ENCODE results near the gene CAMSAP3.

The CAMSAP3 gene

GRCh38 chr19:7617172-7617571, 21.5 kb downstream of the CAMSAP3 start:
- H3K27ac ChIP-seq (ENCODE audit: low read length): no peak overlapping the region

GRCh38 chr19:7617735-7618134, 22.1 kb downstream of the CAMSAP3 start:
- Histone ChIP-seq H3K9ac (ENCODE audit: low read length in 2 of 2) (no peak overlapping the region), H3K27me3 (ENCODE audit: control insufficient read depth in 1 of 2, insufficient read depth in 2 of 2, low read length in 2 of 2) (no peaks in the 10 kb centered on the region), H3K4me1 (ENCODE audit: control insufficient read depth, insufficient read depth, low read length) (peaks cover 5% of the 10 kb centered on the region), H3K36me3 (ENCODE audit: control insufficient read depth in 2 of 2, insufficient read depth in 2 of 2, low read length in 2 of 2) (peaks cover 22 to 30% of the 10 kb centered on the region in 2 donors), H3K27ac (ENCODE audit: low read length) (no peak overlapping the region), H3K9me3 (ENCODE audit: control insufficient read depth in 2 of 2, low read length in 2 of 2) (no peaks in the 10 kb centered on the region), H3K4me3 (ENCODE audit: low read length in 2 of 2) (no peak overlapping the region)

More at GRCh38 chr19:7617172-7617571, 21.5 kb downstream of the CAMSAP3 start:
- H3K4me1 ChIP-seq (ENCODE audit: control insufficient read depth, insufficient read depth, low read length): peaks cover 5% of the 10 kb centered on the region
- no peak overlapping the region for H3K4me3 ChIP-seq (ENCODE audit: low read length in 2 of 2)
- H3K9me3 ChIP-seq (ENCODE audit: control insufficient read depth in 2 of 2, low read length in 2 of 2): no peaks in the 10 kb centered on the region
- H3K36me3 ChIP-seq (ENCODE audit: control insufficient read depth in 2 of 2, insufficient read depth in 2 of 2, low read length in 2 of 2): peaks cover 16 to 24% of the 10 kb centered on the region in 2 donors
- H3K9ac ChIP-seq (ENCODE audit: low read length in 2 of 2): no peak overlapping the region
- no peaks in the 10 kb centered on the region for H3K27me3 ChIP-seq (ENCODE audit: control insufficient read depth in 1 of 2, insufficient read depth in 2 of 2, low read length in 2 of 2)

GRCh38 chr19:7618348-7618747, 22.7 kb downstream of the CAMSAP3 start:
- H3K9ac ChIP-seq (ENCODE audit: low read length in 2 of 2): no peak overlapping the region
- H3K27me3 ChIP-seq (ENCODE audit: control insufficient read depth in 1 of 2, insufficient read depth in 2 of 2, low read length in 2 of 2): no peaks in the 10 kb centered on the region
- H3K4me3 ChIP-seq (ENCODE audit: low read length in 2 of 2): no peak overlapping the region
- no peak overlapping the region for H3K27ac ChIP-seq (ENCODE audit: low read length)
- H3K9me3 ChIP-seq (ENCODE audit: control insufficient read depth in 2 of 2, low read length in 2 of 2): no peaks in the 10 kb centered on the region
- peaks cover 5% of the 10 kb centered on the region for H3K4me1 ChIP-seq (ENCODE audit: control insufficient read depth, insufficient read depth, low read length)
- H3K36me3 ChIP-seq (ENCODE audit: control insufficient read depth in 2 of 2, insufficient read depth in 2 of 2, low read length in 2 of 2): peaks cover 27 to 35% of the 10 kb centered on the region in 2 donors

- Histone ChIP-seq H3K27me3 (ENCODE audit: control insufficient read depth in 1 of 2, insufficient read depth in 2 of 2, low read length in 2 of 2) (no peaks in the 10 kb centered on the region), H3K4me3 (ENCODE audit: low read length in 2 of 2) (no peak overlapping the region), H3K9me3 (ENCODE audit: control insufficient read depth in 2 of 2, low read length in 2 of 2) (no peaks in the 10 kb centered on the region), H3K36me3 (ENCODE audit: control insufficient read depth in 2 of 2, insufficient read depth in 2 of 2, low read length in 2 of 2) (peaks cover 29 to 37% of the 10 kb centered on the region in 2 donors), H3K4me1 (ENCODE audit: control insufficient read depth, insufficient read depth, low read length) (peaks cover 5% of the 10 kb centered on the region), H3K9ac (ENCODE audit: low read length in 2 of 2) (peak overlapping the region in 1 of 2 donors; percentile 21), H3K27ac (ENCODE audit: low read length) (no peak overlapping the region)
Measured at GRCh38 chr19:7618771-7619510, 23.3 kb downstream of the CAMSAP3 start.

- no peak overlapping the region for H3K27ac ChIP-seq (ENCODE audit: low read length)
- H3K4me3 ChIP-seq (ENCODE audit: low read length in 2 of 2): no peak overlapping the region
- H3K4me1 ChIP-seq (ENCODE audit: control insufficient read depth, insufficient read depth, low read length): peaks cover 5% of the 10 kb centered on the region
- H3K9ac ChIP-seq (ENCODE audit: low read length in 2 of 2): no peak overlapping the region
- H3K9me3 ChIP-seq (ENCODE audit: control insufficient read depth in 2 of 2, low read length in 2 of 2): no peaks in the 10 kb centered on the region
- peaks cover 29 to 41% of the 10 kb centered on the region in 2 donors for H3K36me3 ChIP-seq (ENCODE audit: control insufficient read depth in 2 of 2, insufficient read depth in 2 of 2, low read length in 2 of 2)
- no peaks in the 10 kb centered on the region for H3K27me3 ChIP-seq (ENCODE audit: control insufficient read depth in 1 of 2, insufficient read depth in 2 of 2, low read length in 2 of 2)
Measured at GRCh38 chr19:7619671-7620441, 24.2 kb downstream of the CAMSAP3 start.

- no peak overlapping the region for H3K27ac ChIP-seq (ENCODE audit: low read length)
- no peaks in the 10 kb centered on the region for H3K9me3 ChIP-seq (ENCODE audit: control insufficient read depth in 2 of 2, low read length in 2 of 2)
Measured at GRCh38 chr19:7620442-7621412, 25.1 kb downstream of the CAMSAP3 start.

GRCh38 chr19:7622933-7623685, 27.4 kb downstream of the CAMSAP3 start:
- H3K4me1 ChIP-seq (ENCODE audit: control insufficient read depth, insufficient read depth, low read length): peaks cover 18% of the 10 kb centered on the region
- no peak overlapping the region for H3K9ac ChIP-seq (ENCODE audit: low read length in 2 of 2)
- no peaks in the 10 kb centered on the region for H3K27me3 ChIP-seq (ENCODE audit: control insufficient read depth in 1 of 2, insufficient read depth in 2 of 2, low read length in 2 of 2)
- H3K4me3 ChIP-seq (ENCODE audit: low read length in 2 of 2): no peak overlapping the region
- H3K27ac ChIP-seq (ENCODE audit: low read length): no peak overlapping the region
- H3K9me3 ChIP-seq (ENCODE audit: control insufficient read depth in 2 of 2, low read length in 2 of 2): no peaks in the 10 kb centered on the region
- peaks cover 36 to 48% of the 10 kb centered on the region in 2 donors for H3K36me3 ChIP-seq (ENCODE audit: control insufficient read depth in 2 of 2, insufficient read depth in 2 of 2, low read length in 2 of 2)

More at GRCh38 chr19:7620442-7621412, 25.1 kb downstream of the CAMSAP3 start:
- H3K27me3 ChIP-seq (ENCODE audit: control insufficient read depth in 1 of 2, insufficient read depth in 2 of 2, low read length in 2 of 2): no peaks in the 10 kb centered on the region
- no peak overlapping the region for H3K4me3 ChIP-seq (ENCODE audit: low read length in 2 of 2)
- H3K4me1 ChIP-seq (ENCODE audit: control insufficient read depth, insufficient read depth, low read length): peaks cover 5% of the 10 kb centered on the region
- H3K9ac ChIP-seq (ENCODE audit: low read length in 2 of 2): no peak overlapping the region
- peaks cover 30 to 42% of the 10 kb centered on the region in 2 donors for H3K36me3 ChIP-seq (ENCODE audit: control insufficient read depth in 2 of 2, insufficient read depth in 2 of 2, low read length in 2 of 2)

- no peaks in the 10 kb centered on the region for H3K27me3 ChIP-seq (ENCODE audit: control insufficient read depth in 1 of 2, insufficient read depth in 2 of 2, low read length in 2 of 2)
- H3K36me3 ChIP-seq (ENCODE audit: control insufficient read depth in 2 of 2, insufficient read depth in 2 of 2, low read length in 2 of 2): peaks cover 36 to 48% of the 10 kb centered on the region in 2 donors
- H3K4me1 ChIP-seq (ENCODE audit: control insufficient read depth, insufficient read depth, low read length): peaks cover 22% of the 10 kb centered on the region
- no peaks in the 10 kb centered on the region for H3K9me3 ChIP-seq (ENCODE audit: control insufficient read depth in 2 of 2, low read length in 2 of 2)
- H3K27ac ChIP-seq (ENCODE audit: low read length): no peak overlapping the region
- no peak overlapping the region for H3K4me3 ChIP-seq (ENCODE audit: low read length in 2 of 2)
- no peak overlapping the region for H3K9ac ChIP-seq (ENCODE audit: low read length in 2 of 2)
Measured at GRCh38 chr19:7623725-7624603, 28.3 kb downstream of the CAMSAP3 start.

- H3K36me3 ChIP-seq (ENCODE audit: control insufficient read depth in 2 of 2, insufficient read depth in 2 of 2, low read length in 2 of 2): peaks cover 36 to 46% of the 10 kb centered on the region in 2 donors
- no peak overlapping the region for H3K9ac ChIP-seq (ENCODE audit: low read length in 2 of 2)
- no peak overlapping the region for H3K27ac ChIP-seq (ENCODE audit: low read length)
- H3K27me3 ChIP-seq (ENCODE audit: control insufficient read depth in 1 of 2, insufficient read depth in 2 of 2, low read length in 2 of 2): no peaks in the 10 kb centered on the region
- no peaks in the 10 kb centered on the region for H3K9me3 ChIP-seq (ENCODE audit: control insufficient read depth in 2 of 2, low read length in 2 of 2)
- H3K4me1 ChIP-seq (ENCODE audit: control insufficient read depth, insufficient read depth, low read length): peaks cover 23% of the 10 kb centered on the region
- H3K4me3 ChIP-seq (ENCODE audit: low read length in 2 of 2): no peak overlapping the region
Measured at GRCh38 chr19:7624810-7625209, 29.1 kb downstream of the CAMSAP3 start.
